NOMO-1 (cell line): Measurements from ENCODE around the gene COL16A1.

ENCODE experiments used
- DNase-seq, 2 experiments: peaks; one replicate each; lab custom pipeline; 2025; ENCODE audit not compliant: unreplicated experiment in 2 of 2; lab: John Stamatoyannopoulos, UW

COL16A1 gene

DNA sequence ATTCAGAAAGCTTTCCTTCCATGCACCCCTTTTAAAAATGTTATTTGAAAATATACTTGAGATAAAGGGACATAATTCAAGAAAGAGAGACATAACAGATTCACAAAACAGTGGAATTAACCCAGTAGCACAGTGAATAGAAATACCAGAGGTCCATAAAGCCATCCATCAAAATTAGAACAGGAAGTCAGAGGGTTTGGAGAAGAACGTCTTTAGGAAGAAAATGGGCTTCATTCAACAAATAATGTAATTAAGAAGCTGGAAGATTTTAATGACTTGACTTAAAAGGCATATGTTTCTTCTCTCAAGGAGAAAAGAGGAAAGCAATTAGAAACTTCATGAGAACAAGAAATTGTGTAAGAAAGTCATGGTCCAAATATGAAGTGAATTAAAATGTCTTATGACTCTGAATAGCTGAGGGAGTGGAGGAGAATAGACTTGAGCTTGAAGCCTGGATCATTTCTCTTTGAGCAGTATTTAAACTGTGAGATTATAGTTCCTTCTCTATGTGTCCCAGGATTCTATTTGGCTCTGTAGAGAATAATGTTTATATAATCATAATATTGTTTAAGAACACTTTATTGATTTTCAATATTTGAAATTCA is 94.2 kb downstream of the COL16A1 start:
- peak in 1 of 2 experiments; percentile 23 for DNase-seq

GRCh38 chr1:31607360-31607759 is 96.5 kb downstream of the COL16A1 start:
- no peak for DNase-seq

DNA sequence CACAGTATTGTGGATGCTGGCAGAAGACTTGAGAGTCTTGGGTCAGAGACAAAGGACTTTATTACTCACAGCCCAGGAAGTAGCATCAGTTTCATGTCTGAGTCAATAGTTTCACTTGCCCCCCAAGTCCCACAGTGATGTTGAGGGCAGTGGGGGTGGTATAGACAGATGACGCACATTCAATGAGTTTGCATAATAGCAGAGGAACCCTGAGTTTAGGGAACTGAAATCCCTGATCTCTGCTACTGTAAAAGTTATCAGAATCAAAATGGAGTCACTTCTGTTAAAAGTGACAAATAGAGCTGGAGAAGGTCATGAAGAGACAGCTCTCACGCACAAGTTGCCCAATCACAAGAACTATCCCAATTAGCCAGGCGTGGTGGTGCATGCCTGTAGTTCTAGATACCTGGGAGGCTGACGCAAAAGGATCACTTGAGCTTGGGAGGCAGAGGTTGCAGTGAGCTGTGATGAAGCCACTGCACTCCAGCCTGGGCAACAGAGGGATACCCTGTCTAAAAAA is 97.8 kb downstream of the COL16A1 start:
- peak; percentile 85 to 94 for DNase-seq
